Activated T-cell treated with anti-CD3 and anti-CD28 coated beads for 4 hours (primary cell): ENCODE measurements around the gene ATP6V0E2.

Source experiments
- DNase-seq: peaks from one replicate; pipeline ENCODE4 v3.0.0-alpha.2; 2020

The ATP6V0E2 gene

GRCh38 chr7:149864751-149865150 is 9.0 kb upstream of the ATP6V0E2 start:
- DNase-seq: no peak

GRCh38 chr7:149865437-149865836 is 8.3 kb upstream of the ATP6V0E2 start:
- no peak for DNase-seq

GRCh38 chr7:149866139-149866778 is 7.5 kb upstream of the ATP6V0E2 start:
- DNase-seq: no peak

- DNase-seq: no peak
These were observed 6.9 kb upstream of the ATP6V0E2 start for GRCh38 chr7:149866779-149867447.

GRCh38 chr7:149867762-149868622 is 5.8 kb upstream of the ATP6V0E2 start:
- no peak for DNase-seq

GRCh38 chr7:149868623-149869290 is 5.0 kb upstream of the ATP6V0E2 start:
- no peak for DNase-seq

- DNase-seq: no peak
These were observed 4.5 kb upstream of the ATP6V0E2 start for GRCh38 chr7:149869291-149869650.

- no peak for DNase-seq
These were observed 3.9 kb upstream of the ATP6V0E2 start for GRCh38 chr7:149869867-149870266.

GRCh38 chr7:149870274-149870673 is 3.5 kb upstream of the ATP6V0E2 start:
- no peak for DNase-seq

- DNase-seq: no peak
These were observed 2.9 kb upstream of the ATP6V0E2 start for GRCh38 chr7:149870701-149871483.

- no peak for DNase-seq
These were observed 2.2 kb upstream of the ATP6V0E2 start for GRCh38 chr7:149871576-149871975.

GRCh38 chr7:149872419-149873073 is 1.2 kb upstream of the ATP6V0E2 start:
- DNase-seq: no peak

GRCh38 chr7:149873970-149874643 is 338 bp downstream of the ATP6V0E2 start:
- DNase-seq: no peak

- DNase-seq: no peak
These were observed 867 bp downstream of the ATP6V0E2 start for GRCh38 chr7:149874644-149875028.

GRCh38 chr7:149875396-149875795 is 1.6 kb downstream of the ATP6V0E2 start:
- no peak for DNase-seq

GRCh38 chr7:149877890-149878522 is 4.2 kb downstream of the ATP6V0E2 start:
- no peak for DNase-seq

GRCh38 chr7:149878523-149878921 is 4.8 kb downstream of the ATP6V0E2 start:
- DNase-seq: no peak

GRCh38 chr7:149879271-149879743 is 5.5 kb downstream of the ATP6V0E2 start:
- DNase-seq: no peak

- no peak for DNase-seq
These were observed 6.2 kb downstream of the ATP6V0E2 start for GRCh38 chr7:149879766-149880637.
